ENCODE results near the gene AMY1A.
"Not testable (repeated sequence)": the region's sequence is repeated elsewhere in the genome, so short reads cannot be mapped to it uniquely, and the experiment has no call there.

AMY1A gene

DNA sequence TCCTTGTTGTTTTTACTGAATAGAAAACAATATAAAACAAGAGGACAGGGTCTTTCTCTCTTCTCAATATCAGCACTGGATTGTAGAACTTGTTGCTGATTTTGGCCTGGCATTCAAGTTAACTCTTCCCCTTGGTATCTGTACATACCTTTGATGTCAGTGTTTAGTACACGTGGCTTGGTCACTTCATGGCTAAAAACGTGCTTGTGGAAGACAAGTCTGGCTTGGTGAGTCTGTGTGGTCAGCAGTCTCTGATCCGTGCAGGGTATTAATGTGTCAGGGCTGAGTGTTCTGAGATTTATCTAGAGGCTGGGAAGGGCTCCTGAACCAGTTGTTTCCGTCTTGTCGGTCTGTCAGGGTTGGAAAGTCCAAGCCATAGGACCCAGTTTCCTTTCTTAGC, at the start of gene AMY1A:
AMY1A (plus strand) TSS at position 301 of the 400 bp plus-strand sequence. CDS start 571 bp downstream, outside the sequence.
- DNase-seq: not testable (repeated sequence)

DNA sequence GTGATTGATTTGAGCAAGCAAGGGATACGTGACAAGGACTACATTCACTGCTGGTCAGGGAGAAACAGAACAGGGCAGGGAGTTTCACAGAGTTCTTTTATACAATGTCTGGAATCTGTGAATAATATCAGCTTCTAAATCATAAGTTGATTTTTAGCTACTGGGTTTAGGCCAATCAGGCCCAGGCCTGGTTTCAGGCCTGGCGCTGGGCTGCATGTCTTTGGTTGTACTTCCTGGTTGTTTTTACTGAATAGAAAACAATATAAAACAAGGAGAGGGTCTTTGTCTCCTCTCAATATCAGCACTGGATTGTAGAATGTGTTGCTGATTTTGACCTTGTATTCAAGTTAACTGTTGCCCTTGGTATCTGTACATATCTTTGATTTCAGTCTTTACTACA, 39.2 kb upstream of the AMY1A start:
- DNase-seq: no peak

DNA sequence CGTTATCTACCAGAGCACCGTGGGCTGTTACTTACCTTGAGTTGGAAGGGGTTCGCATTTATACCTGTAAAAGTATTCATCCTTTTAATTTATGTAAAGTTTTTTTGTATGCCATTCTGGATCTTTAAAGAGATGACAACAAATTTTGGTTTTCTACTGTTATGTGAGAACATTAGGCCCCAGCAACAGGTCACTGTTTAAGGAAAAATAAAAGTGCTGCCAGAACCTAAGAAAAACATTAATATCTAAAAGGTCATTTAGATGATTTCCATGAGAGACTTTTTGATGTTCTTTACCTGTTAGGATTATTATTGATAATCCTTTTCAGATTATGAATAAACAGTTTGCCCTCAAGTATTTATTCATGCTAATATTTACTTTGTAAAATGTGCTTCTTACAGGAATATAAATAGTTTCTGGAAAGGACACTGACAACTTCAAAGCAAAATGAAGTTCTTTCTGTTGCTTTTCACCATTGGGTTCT, 38.5 kb upstream of the AMY1A start, which contains the start of gene AMY2A:
AMY2A (plus strand) TSS at position 434 of the 484 bp plus-strand sequence; CDS start at position 448, 14 bp downstream.
- not testable (repeated sequence) for DNase-seq

DNA sequence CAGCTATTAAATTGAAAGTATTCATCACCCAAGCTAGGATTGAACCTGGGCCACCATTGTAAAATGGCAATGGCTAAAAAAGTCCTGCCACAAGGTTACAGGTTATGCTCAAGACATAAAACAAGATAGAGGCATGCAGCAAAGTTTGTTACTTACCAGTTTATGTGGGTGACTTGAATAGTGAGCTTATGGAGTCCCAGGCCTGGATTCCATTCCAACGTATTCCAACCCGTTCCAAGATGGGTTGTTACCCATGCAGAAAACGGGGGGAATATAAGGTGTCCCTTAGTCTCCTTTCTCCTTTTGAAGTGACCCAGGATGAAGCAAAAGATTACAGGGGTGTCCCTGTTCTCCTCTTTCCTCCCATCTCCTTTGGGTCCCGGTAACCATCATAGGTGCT, 28.1 kb upstream of the AMY1A start:
- not testable (repeated sequence) for DNase-seq

DNA sequence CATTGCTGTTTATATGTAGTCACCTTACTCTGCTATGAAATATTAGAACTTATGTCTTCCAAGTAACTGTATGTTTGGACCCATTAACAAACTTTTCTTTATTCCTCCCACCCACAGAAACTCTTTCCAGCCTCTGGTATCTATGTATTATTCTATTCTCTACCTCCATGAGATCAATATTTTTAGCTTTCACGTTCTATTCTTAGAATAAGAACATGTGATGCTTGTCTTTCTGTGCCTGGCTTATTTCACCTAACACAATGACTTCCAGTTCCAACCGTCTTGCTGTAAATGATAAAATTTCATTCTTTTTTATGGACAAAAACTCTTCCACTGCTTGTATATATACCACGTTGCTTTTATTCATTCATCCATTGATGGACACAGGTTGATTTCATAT, 14.4 kb upstream of the AMY1A start:
- not testable (repeated sequence) for DNase-seq

DNA sequence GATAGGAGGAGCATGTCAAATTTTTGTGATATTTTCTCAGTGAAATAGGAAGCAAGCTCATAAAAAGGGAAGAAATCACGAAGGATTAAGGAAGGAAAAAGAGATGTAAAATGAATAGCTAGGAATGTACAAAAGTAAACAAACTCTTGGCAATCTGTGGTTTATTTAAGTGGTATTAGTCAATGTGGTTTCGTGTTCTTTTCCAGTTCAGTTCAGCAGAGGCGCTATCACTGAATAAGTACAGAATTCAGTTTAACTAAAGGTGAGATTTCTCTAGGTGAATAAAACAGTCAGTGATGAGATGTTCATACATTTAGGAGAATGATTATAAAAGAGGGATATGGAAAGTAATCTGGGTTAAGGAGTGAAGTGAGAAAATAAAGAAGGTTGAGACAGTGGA, 11.7 kb upstream of the AMY1A start:
- not testable (repeated sequence) for DNase-seq

DNA sequence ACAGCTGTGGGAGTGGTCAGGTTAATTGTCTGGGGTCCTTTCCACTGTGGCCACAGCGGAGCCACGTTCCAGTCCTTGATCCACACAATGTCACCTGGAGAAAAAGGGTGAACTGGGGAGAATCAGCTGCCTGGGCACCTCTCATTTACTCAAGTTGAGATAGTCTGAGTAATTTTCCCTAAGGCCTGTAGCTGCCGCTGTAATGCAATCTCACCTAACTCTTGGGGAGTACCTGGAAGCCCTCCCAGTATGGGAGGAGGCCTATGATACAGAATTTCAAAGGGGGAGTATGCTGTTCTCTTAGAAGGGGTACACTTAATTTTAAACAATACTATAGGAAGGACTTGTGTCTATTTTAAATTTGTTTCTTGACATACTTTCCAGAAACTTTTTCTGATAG, 5.3 kb upstream of the AMY1A start:
- not testable (repeated sequence) for DNase-seq

DNA sequence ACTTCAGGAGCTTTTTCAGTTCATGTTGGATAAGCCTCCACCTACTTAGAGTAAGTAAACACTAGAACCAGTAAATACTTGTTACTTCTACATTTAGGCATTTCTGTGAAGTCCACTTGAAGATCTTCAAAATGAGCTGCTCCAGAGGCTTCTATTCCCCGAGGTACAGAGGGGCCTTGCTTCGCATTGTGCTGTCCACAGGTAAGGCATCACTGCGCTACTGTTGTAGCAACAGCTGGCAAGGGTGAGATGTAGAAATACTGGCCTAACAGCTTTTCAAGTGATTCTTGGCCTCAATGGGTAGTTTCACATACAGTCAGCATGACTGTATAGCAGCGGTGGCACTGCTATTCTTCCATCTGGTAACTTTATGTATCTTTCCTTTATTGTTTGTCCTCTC, 4.7 kb upstream of the AMY1A start:
- DNase-seq: not testable (repeated sequence)

DNA sequence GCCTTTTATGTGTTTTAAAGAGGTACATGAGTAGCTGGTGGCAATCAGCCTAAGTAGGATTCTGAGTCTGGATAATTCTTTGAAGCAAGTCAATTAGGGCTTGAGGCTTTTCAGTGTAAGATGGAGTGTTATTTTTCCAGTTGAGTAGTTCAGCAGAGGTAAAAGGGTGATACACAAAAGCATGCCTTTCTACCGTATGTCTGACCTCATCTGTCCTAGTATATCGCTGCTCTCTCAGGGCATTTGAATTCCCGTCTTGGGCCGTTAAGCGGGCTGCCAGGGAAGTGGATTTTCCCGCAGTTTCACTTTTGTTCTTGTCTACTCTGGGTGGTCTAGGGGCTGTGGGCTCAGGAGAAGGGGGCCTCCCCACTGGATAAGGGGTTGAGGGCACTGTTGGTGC, 1.4 kb upstream of the AMY1A start:
- not testable (repeated sequence) for DNase-seq

DNA sequence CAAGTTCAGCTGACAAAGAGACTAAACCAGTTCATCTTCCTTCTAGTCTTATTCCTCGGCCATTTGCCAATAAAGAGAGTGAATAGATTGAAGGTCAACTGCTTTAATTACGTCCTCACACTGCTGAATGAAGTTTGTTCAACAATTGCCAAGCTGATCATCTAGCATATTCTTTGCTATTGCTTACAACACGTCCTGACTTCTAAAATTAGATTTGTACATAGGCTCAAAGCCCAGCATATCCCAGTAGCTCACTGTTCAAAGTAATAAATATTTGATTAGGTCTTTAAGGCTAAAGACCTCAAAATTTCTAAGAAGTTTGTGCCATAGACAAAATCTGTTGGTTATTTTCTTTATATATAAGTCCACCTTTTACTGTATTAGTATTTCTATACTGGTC, 20.8 kb downstream of the AMY1A start:
- not testable (repeated sequence) for DNase-seq

DNA sequence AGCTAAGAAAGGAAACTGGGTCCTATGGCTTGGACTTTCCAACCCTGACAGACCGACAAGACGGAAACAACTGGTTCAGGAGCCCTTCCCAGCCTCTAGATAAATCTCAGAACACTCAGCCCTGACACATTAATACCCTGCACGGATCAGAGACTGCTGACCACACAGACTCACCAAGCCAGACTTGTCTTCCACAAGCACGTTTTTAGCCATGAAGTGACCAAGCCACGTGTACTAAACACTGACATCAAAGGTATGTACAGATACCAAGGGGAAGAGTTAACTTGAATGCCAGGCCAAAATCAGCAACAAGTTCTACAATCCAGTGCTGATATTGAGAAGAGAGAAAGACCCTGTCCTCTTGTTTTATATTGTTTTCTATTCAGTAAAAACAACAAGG, 40.5 kb downstream of the AMY1A start, which contains the start of gene AMY1B:
AMY1B (minus strand) TSS at position 101 of the 400 bp plus-strand sequence. CDS start 571 bp downstream, outside the sequence.
- DNase-seq: not testable (repeated sequence)

DNA sequence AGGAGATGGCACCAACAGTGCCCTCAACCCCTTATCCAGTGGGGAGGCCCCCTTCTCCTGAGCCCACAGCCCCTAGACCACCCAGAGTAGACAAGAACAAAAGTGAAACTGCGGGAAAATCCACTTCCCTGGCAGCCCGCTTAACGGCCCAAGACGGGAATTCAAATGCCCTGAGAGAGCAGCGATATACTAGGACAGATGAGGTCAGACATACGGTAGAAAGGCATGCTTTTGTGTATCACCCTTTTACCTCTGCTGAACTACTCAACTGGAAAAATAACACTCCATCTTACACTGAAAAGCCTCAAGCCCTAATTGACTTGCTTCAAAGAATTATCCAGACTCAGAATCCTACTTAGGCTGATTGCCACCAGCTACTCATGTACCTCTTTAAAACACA, 41.9 kb downstream of the AMY1A start:
- DNase-seq: not testable (repeated sequence)

DNA sequence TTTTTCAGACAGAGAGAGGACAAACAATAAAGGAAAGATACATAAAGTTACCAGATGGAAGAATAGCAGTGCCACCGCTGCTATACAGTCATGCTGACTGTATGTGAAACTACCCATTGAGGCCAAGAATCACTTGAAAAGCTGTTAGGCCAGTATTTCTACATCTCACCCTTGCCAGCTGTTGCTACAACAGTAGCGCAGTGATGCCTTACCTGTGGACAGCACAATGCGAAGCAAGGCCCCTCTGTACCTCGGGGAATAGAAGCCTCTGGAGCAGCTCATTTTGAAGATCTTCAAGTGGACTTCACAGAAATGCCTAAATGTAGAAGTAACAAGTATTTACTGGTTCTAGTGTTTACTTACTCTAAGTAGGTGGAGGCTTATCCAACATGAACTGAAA, 45.1 kb downstream of the AMY1A start:
- DNase-seq: not testable (repeated sequence)

DNA sequence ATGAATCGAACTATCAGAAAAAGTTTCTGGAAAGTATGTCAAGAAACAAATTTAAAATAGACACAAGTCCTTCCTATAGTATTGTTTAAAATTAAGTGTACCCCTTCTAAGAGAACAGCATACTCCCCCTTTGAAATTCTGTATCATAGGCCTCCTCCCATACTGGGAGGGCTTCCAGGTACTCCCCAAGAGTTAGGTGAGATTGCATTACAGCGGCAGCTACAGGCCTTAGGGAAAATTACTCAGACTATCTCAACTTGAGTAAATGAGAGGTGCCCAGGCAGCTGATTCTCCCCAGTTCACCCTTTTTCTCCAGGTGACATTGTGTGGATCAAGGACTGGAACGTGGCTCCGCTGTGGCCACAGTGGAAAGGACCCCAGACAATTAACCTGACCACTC, 45.7 kb downstream of the AMY1A start:
- not testable (repeated sequence) for DNase-seq

DNA sequence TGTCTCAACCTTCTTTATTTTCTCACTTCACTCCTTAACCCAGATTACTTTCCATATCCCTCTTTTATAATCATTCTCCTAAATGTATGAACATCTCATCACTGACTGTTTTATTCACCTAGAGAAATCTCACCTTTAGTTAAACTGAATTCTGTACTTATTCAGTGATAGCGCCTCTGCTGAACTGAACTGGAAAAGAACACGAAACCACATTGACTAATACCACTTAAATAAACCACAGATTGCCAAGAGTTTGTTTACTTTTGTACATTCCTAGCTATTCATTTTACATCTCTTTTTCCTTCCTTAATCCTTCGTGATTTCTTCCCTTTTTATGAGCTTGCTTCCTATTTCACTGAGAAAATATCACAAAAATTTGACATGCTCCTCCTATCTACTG, 52.1 kb downstream of the AMY1A start:
- not testable (repeated sequence) for DNase-seq

DNA sequence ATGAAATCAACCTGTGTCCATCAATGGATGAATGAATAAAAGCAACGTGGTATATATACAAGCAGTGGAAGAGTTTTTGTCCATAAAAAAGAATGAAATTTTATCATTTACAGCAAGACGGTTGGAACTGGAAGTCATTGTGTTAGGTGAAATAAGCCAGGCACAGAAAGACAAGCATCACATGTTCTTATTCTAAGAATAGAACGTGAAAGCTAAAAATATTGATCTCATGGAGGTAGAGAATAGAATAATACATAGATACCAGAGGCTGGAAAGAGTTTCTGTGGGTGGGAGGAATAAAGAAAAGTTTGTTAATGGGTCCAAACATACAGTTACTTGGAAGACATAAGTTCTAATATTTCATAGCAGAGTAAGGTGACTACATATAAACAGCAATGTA, 54.8 kb downstream of the AMY1A start:
- not testable (repeated sequence) for DNase-seq

Measured in fibroblast of skin of right quadriceps (primary cell).